A549 (cell line): ENCODE results near the gene CX3CR1.

Experiments
- FOSL2 ChIP-seq, 2 experiments: fragments of 450-650 bp in 1 of 2; fragments of >200 bp in 1 of 2; sonication (Bioruptor Twin) in 1 of 2; formaldehyde crosslinking; IDR thresholded peaks; 2 replicates each; pipeline versions ENCODE4 v1.5.0 to v1.6.1; 2016 to 2020; ENCODE audit warnings: mild to moderate bottlenecking in 1 of 2, moderate library complexity in 1 of 2
- GATA3 ChIP-seq: IDR thresholded peaks from 2 replicates; pipeline ENCODE4 v1.6.1; 2012; ENCODE audit warnings: borderline replicate concordance
- NR3C1 ChIP-seq: fragments of >200 bp; sonication (Bioruptor Twin); formaldehyde crosslinking; IDR thresholded peaks from 3 replicates; pipeline ENCODE4 v1.6.1; 2017
- ZC3H11A ChIP-seq: fragments of 450-650 bp; IDR thresholded peaks from 2 replicates; pipeline ENCODE4 v1.6.1; 2014; ENCODE audit warnings: antibody characterized with exemption, mild to moderate bottlenecking

GRCh38 chr3:39269528-39269927 is 10.3 kb downstream of the CX3CR1 start:
- TF ChIP-seq FOSL2 (IDR thresholded peaks at IDR 0.05) (no peak), FOSL2 (CRISPR knock-in tag; IDR thresholded peaks at IDR 0.05) (no peak), NR3C1 (no peak), ZC3H11A (no peak), GATA3 (no peak)
